Lung (tissue), 12 donors: Measurements from ENCODE around the gene ZNF628. TPM values are rescaled to one million over a fixed set of nuclear protein-coding genes. Genes with fewer than 3 reads are reported as not detected.

Experiments used
- ATAC-seq: fragments of 200-7000 bp; cut with Tn5 transposase; one replicate; pipeline ENCODE4 v1.9.1; 2020; ENCODE audit warnings: moderate number of reproducible peaks; ENCODE audit not compliant: insufficient read depth, low FRiP score
- DNase-seq, 3 donors: peaks; one replicate each; pipeline ENCODE4 v3.0.0-alpha.2; 2013 to 2017
- H3K27ac ChIP-seq, 2 donors: one replicate each; pipeline ENCODE4 v1.5.1; 2013; ENCODE audit warnings: mild to moderate bottlenecking in 2 of 2, moderate library complexity in 2 of 2, control low read depth in 1 of 2, inconsistent platforms in 1 of 2, low read depth in 1 of 2, low read length in 1 of 2
- H3K27me3 ChIP-seq, 3 donors: one replicate each; pipeline ENCODE4 v1.5.1; 2013; ENCODE audit warnings: low read length in 2 of 3; ENCODE audit not compliant: control insufficient read depth in 3 of 3, insufficient read depth in 3 of 3
- H3K36me3 ChIP-seq, 4 donors: one replicate each; pipeline ENCODE4 v1.5.1; 2013; ENCODE audit warnings: low read length in 4 of 4, mild to moderate bottlenecking in 1 of 4, moderate library complexity in 1 of 4; ENCODE audit not compliant: control insufficient read depth in 4 of 4, insufficient read depth in 4 of 4
- H3K4me1 ChIP-seq, 5 donors: one replicate each; pipeline ENCODE4 v1.5.1; 2013; ENCODE audit warnings: low read length in 5 of 5, mild to moderate bottlenecking in 2 of 5, moderate library complexity in 1 of 5; ENCODE audit not compliant: control insufficient read depth in 5 of 5, insufficient read depth in 5 of 5
- H3K4me3 ChIP-seq: one replicate; pipeline ENCODE4 v1.5.1; 2013; ENCODE audit warnings: mild to moderate bottlenecking, control low read depth, moderate library complexity
- H3K9ac ChIP-seq, 2 donors: one replicate each; pipeline ENCODE4 v1.5.1; 2013; ENCODE audit warnings: low read length in 2 of 2, control low read depth in 1 of 2; ENCODE audit not compliant: insufficient read depth in 1 of 2
- H3K9me3 ChIP-seq, 4 donors: one replicate each; pipeline ENCODE4 v1.5.1; 2013; ENCODE audit warnings: low read length in 3 of 4, mild to moderate bottlenecking in 1 of 4, moderate library complexity in 1 of 4; ENCODE audit not compliant: control insufficient read depth in 4 of 4, insufficient read depth in 3 of 4
- WGBS, 2 donors: extraction: QIAGEN DNeasy Blood & Tissue Kit; methylation state at CpG; one replicate each; pipeline ENCODE4 v1.1.7; 2013; 5-methylcytosine and 5-hydroxymethylcytosine counted together
- polyA plus RNA-seq, 2 donors: library from polyadenylated mRNA; stranded (reverse); fragments of 200-250 nt; gene quantifications; one replicate each; pipeline ENCODE4 v1.2.1, GENCODE V29; 2013
- total RNA-seq, 2 donors: library from RNA; depleted of rRNA in 1 of 2; stranded (reverse); fragments of >200 nt in 1 of 2; gene quantifications; one replicate each; pipeline ENCODE4 v1.2.1, GENCODE V29; 2014 to 2021
- TF ChIP-seq, protein P1 (sequence below): IDR thresholded peaks from 2 replicates; pipeline ENCODE4 v1.5.1; 2012; ENCODE audit warnings: mild to moderate bottlenecking; ENCODE audit errors: control extremely low read depth, extremely low read depth
- donor health status: control.
- donor health status: control.
- donor health status: Bipolar disorder and iron deficiency.
- donor health status: healthy.
- donor health status: DM: yes; HTN: yes; CAD: no.

Gene ZNF628
- total and polyA plus RNA-seq, 4 donors, result 2.0 to 12.3 (median 7.8) TPM

DNA sequence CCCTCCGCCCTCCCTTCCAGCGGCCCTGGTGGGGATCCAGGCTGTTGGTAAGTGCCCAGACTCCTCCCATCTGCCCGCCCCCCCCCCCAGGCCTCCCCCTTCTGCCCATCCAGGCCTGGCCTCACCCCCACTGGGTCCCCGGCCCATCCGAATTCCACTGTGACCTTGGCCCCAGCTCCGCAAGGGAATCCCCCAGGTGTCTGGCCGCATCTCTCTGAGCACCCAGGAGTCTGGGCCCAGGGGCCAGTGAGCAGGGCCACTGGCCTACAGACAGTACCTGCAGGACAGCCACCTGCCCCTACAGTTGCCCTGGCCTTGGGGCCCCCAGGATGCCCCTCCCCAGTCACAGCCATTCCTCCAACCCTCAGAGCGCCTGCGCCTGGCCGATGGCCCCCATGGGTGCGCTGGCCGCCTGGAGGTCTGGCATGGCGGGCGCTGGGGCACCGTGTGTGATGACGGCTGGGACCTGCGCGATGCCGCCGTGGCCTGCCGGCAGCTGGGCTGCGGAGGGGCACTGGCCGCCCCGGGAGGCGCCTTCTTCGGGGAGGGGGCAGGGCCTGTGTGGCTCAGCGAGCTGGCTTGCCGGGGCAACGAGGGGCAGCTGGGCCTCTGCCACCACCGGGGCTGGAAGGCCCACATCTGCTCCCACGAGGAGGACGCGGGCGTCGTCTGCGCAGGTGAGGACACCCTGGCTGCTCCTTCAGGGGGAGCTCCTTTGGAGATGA, 12.7 kb downstream of the ZNF628 start:
- WGBS, 2 donors, result 64 to 70% methylated on average over 35 to 36 of the region's 36 CpGs
- no peak for ATAC-seq
- Histone ChIP-seq H3K9me3 (no peaks in the 10 kb centered on the region), H3K27me3 (peaks cover 0 to 3% (median 0%) of the 10 kb centered on the region in 3 donors), H3K4me3 (no peak overlapping the region), H3K36me3 (no peaks in the 10 kb centered on the region), H3K4me1 (peaks cover 3 to 50% (median 14%) of the 10 kb centered on the region in 5 donors), H3K9ac (no peak overlapping the region), H3K27ac (no peak overlapping the region)
- peak in 1 of 3 donors; percentile 22 for DNase-seq
- TF ChIP-seq, protein P1, sequence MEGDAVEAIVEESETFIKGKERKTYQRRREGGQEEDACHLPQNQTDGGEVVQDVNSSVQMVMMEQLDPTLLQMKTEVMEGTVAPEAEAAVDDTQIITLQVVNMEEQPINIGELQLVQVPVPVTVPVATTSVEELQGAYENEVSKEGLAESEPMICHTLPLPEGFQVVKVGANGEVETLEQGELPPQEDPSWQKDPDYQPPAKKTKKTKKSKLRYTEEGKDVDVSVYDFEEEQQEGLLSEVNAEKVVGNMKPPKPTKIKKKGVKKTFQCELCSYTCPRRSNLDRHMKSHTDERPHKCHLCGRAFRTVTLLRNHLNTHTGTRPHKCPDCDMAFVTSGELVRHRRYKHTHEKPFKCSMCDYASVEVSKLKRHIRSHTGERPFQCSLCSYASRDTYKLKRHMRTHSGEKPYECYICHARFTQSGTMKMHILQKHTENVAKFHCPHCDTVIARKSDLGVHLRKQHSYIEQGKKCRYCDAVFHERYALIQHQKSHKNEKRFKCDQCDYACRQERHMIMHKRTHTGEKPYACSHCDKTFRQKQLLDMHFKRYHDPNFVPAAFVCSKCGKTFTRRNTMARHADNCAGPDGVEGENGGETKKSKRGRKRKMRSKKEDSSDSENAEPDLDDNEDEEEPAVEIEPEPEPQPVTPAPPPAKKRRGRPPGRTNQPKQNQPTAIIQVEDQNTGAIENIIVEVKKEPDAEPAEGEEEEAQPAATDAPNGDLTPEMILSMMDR, result no peak

DNA sequence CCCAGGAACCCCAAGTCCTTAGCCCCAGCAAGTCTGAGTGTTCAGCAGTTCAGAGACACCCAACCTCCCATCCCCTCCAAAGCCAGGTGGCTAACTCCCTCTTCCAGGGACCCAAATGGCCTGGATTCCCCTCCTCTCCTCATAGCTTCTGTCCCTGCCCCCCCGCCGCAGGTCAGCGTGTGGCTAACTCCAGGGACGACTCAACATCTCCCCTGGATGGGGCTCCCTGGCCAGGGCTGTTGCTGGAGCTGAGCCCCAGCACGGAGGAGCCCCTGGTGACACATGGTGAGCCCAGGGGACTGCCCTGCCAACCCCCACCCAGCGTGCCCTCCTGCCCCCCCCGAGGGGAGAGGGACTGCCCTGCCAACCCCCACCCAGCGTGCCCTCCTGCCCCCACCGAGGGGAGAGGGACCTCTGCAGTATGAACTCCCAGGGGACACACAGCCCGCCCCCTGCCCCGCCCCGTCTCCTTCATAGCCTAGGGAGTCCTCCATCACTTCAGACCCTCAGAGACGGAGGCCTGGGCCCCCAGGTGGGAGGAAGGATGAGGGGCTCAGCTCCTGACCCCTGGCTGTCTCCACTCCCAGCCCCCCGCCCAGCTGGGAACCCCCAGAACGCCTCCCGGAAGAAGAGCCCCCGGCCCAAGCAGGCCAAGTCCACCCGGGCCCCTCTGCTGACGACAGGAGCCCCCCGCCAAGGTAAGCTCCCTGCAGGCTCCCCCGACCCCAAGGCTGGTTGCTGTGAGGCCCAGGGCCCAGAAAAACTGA, 13.5 kb downstream of the ZNF628 start:
- Histone ChIP-seq H3K4me1 (peaks cover 0 to 46% (median 12%) of the 10 kb centered on the region in 5 donors), H3K9ac (no peak overlapping the region), H3K36me3 (no peaks in the 10 kb centered on the region), H3K27ac (no peak overlapping the region), H3K9me3 (peaks cover 0 to 2% (median 0%) of the 10 kb centered on the region in 4 donors), H3K27me3 (peaks cover 0 to 3% (median 0%) of the 10 kb centered on the region in 3 donors), H3K4me3 (no peak overlapping the region)
- TF ChIP-seq, protein P1, result no peak
- ATAC-seq (no peak), DNase-seq (no peak)
- 68 to 70% methylated on average over 19 to 21 of the region's 21 CpGs for WGBS, 2 donors

GRCh38 chr19:55490478-55491432, 14.3 kb downstream of the ZNF628 start:
- 79 to 80% methylated on average over 50 to 52 of the region's 52 CpGs for WGBS, 2 donors
- peak in 1 of 3 donors; percentile 10 for DNase-seq
- H3K36me3 ChIP-seq, result no peaks in the 10 kb centered on the region
- ATAC-seq, result no peak
- H3K9ac ChIP-seq, result no peak overlapping the region
- peaks cover 0 to 2% (median 0%) of the 10 kb centered on the region in 4 donors for H3K9me3 ChIP-seq
- H3K27me3 ChIP-seq, result peaks cover 0 to 3% (median 0%) of the 10 kb centered on the region in 3 donors
- TF ChIP-seq, protein P1, result no peak
- H3K27ac ChIP-seq, result no peak overlapping the region
- H3K4me1 ChIP-seq, result peaks cover 0 to 41% (median 11%) of the 10 kb centered on the region in 5 donors
- no peak overlapping the region for H3K4me3 ChIP-seq
